NCI-H1105 treated with DMSO at 0.1 percent for 48 hours (cell line): Measurements from ENCODE around the gene CDK18.

Experiments
- DNase-seq: peaks from one replicate; lab custom pipeline; 2025; lab: John Stamatoyannopoulos, UW

The CDK18 gene

DNA sequence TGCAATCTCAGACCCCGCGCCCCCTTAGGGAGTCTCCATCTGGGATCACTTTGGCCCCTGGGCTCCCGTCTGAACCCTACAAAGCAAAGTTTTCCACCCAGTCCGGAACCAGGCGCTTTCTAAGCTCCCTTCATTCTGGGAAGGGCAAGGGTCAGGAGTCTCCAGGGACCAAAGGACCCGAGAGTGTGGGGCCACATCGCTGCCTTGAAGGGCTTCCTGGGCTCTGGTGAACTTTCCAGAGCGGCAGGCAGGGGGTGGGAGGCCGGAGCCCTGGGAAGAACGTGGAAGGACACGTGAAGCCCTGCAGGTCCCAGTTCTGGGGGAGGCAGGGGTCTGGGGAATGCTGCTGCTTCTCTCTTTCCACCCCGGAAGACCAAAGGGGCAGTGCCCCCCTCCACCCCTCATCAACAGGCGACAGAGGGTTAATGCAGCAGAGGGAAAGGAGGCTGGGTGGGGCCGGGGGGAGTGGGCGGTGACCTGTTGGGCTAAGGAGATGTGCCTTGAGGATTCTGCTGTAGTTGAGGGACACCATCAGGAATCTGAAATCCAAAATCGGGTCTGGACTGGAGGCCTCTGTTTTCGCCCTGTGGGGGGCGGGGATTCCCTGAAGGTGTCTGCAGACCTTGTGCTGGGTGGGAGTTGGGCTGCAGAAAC, 734 bp downstream of the CDK18 start:
- DNase-seq, result no peak

DNA sequence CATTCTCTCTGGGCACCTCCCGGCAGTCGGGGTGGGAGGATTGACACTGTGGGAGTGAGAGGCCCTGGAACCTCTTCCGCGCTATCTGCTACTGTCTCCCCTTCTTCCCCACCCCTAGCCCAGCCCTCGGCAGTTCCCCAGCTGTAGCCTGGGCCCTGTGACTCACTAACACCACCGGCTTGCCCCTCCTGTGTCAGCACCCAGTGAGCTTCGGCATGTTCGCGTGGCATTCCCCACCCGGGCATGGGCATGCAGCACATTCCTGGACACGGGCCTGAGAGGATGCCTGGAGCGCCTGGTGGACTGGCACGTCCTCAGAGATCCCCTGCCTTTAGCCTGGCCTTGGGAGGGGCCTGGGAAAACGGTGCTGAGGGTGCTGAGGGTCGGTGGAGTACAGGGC, 1.3 kb downstream of the CDK18 start:
- DNase-seq, result no peak

DNA sequence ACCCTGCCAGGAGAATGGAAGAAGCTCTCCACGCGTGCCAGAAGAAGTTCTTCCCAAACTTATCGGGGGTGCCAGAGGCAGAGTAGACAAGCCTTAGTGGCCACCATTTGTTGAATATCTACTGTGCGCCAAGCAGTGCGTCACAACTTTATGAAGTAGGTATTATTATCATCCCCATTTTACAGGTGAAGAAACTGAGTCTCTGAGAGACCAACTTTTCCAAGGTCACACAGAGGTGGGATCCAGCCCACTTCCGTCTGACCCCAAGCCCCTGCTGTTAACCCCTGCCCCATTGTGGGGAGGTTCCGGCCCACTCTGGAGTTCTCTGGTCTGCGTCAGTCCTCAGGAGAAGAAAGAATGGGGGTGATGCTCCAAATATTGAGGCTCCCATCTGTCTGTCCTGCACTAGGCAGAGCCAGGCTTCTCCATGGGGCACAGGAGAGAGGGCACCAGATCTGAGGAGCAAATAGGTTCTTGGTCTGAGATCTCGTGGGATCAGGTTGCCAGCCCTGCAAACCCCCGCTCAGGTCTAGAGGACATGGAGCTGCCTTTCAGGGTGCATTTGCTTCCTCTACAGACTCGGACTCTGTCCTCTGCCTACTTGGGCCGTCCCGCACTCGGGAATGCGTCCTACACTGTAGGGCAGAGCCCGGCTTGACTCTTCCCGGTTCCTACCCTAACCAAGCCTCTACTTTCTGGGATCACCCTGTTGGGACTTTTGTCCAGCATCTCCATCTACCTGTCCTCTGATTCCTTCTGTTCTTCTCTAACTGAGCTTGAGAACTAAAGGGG, 2.1 kb downstream of the CDK18 start:
- no peak for DNase-seq

DNA sequence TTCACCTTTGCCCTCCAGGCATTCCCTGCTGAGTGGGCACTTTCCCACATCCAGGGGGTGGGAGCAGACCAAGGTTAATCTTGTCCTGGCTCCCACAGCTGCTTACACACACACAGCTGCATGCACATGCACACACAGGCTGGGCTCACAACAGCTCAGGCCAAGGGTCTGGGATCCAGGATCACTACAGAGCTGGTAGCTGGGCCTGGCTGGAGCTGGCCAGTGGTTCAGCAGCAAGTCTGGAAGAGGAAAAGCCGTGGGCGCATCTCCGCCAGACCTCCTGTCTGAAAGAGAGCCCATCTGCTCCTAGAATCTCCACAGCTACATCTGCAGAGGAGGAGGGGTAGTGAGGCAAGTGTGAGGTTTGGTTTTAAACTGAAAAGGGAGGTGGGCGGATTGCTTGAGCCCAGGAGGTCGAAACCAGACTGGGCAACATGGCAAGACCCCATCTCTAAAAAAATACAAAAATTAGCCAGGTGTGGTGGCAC, 3.8 kb downstream of the CDK18 start:
- DNase-seq, result no peak

DNA sequence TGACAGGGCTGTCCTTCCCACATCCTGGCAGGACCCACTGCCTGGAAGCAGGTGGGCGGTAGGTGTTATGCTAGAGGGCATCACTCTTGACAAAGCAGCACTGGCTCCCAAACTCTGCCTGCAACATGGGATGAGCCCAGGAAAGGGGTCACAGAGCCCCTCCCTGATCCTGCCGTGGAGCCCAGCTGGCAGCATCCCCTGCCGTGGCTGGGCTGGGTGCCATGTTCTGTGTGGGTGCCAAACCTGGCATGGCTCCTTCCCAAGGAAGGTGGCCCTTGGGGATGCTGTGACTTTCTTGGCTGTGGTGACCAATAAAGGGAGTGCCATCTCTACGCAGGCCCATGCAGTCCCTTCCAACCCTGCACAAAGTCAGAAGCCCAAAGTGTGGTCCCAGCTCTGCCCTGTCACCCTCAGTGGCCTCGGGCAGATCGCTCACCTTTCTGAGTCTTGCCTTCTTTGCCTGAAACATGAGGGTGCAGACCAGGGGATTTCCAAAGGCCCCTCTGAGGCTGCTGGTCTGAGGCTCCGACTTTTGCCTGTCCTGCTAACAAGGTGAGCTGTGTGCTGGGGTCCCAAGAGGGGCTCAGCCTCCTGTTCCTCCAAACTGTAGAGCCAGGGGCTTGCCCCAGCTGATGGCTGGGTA, 6.0 kb downstream of the CDK18 start:
- no peak for DNase-seq

DNA sequence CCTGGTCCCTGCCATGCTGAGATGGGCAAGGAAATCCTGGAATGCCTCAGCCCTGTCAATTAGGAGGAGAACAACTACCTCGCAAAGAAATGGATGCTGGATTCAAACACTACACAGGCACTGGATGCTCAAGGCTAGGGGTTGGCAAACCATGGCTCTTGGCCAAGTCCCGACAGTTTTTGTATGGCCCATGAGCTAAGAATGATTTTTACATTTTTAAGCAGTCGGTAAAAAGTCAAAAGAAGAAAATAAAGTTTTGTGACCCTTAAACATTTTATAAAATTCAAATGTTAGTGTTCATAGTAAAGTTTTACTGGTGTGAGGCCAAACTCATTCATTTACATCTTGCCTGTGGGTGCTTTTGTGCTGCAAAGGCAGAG, 6.5 kb downstream of the CDK18 start:
- no peak for DNase-seq

DNA sequence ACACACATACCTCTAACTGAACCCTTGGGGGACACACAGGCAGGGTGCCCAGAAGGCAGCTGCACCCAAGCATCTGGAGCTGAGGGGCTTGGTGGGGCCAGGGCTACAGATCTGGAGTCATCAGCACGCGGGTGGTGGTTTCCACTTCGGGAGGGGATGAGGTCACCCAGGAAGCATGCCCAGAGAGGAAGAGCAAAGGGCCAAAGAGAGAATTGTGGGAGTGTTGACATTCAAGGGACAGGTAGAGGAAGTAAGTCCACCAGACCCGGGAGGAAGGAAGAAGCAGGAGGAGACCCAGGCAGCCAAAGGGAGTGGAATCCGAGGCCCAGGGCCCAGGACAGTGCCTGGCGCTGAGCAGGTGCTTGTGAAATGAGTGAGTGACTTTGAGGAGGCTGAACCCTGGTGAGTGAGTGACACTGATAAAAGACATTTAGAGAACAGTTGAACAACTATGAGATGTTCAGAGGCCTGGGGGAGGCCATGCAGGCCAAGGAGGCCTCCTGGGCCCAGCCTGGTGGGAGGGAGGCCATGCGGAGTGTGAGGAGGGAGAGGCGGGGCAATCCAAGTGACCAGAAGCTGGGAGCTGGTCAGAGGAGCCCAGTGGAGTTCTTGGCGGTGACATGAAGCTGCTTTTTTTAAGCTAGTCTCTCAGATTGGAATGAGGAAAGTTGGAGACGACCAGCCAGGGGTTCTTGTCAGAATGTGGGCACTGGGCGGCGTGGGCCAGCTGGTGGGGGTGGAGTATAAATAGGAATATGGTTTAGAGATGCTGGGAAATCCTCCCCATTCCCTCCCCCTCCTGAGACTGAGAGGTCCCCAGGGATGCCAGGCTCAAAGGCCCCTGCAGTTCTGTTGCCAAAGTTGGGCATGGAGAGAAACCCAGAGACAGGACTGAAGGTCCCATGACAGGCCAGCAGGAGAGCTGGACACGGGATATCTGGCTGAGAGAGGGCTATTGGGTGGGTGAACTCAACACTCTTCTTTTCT, 7.9 kb downstream of the CDK18 start:
- DNase-seq, result no peak

DNA sequence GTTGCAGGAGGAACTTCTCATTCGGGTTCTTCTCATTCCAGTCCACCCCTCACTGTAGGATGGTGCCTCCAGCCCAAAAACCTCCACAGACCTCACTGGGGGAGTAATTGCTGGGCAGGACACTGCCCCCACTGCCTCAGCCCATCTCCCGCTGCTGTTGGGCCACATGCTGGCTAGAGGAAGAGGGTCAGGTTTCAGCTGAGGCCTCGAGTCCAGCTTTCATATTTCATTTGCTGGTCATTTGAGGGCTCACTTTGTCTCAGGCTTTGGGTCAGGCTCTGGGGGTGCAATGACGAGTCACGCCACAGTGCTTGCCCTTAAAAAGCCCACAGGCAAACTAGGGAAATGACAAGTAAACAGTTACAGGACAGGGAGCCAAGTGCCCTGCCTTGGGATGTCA, 9.3 kb downstream of the CDK18 start:
- DNase-seq, result no peak

DNA sequence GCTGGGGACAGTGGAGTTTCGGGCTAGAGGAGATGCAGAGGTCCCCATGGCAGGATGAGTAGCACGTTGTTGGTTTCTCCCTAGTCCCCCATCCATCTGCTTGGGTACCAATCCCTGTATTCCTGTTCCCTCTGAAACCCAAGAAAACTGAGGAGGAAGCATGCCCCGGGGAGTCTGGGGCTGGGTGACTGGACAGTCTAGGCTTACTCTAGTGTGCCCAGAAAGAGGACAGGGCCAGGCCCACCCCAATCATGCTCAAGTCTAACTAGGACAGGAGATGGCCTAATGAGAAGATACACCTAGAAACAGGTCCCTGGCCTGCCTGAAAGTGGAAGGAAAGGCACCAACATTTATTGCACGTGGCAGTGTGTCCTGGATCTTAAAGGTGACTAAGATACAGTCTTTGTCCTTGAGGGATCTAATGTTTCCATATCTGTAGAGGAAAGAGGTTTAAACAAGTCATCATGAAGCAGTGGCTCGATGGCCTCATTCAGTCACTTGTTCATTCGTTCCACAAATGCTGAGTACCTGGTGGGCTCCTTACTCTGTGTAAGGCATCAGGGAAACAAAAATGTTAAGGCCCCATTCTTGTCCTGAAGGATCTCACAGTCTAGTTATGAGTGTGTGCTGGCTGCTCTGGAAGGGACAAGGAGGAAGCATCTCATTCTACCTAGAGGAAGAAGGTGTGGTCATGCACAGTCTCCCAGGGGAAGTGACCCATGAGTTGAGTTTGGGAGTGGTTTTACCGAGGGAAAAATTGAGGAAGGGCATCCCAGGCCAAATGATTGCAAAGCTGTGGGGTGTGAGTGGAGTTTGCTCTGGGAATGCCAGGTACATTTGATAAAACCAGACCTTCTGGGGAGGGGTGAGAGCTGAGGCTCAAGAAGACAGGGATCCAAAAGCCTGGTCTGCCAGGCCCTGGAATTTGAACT, 10.0 kb downstream of the CDK18 start:
- no peak for DNase-seq

DNA sequence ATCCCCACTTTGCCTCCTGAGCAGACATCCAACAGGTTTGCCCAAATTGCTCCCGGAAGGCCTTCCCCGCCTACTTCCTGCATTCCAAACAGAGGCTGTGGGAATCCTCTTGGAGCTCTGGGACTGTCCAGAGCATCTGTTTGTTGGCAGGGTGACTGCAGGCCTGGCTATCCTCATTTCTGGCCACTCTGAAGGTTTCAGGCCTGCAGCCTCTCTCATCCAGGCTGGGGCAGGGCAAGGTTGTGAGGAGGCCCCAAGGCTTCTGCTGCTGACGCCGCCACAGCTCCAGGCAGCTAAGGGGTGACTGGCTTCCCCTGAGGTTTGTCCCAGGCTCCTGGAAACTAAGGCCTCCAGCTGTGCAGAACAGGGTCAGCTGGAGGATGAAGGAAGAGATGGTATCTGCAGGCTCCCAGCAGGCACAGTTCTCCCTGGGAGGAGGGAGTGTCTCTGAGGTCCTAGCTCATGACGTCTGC, 11.3 kb downstream of the CDK18 start:
- DNase-seq, result no peak

DNA sequence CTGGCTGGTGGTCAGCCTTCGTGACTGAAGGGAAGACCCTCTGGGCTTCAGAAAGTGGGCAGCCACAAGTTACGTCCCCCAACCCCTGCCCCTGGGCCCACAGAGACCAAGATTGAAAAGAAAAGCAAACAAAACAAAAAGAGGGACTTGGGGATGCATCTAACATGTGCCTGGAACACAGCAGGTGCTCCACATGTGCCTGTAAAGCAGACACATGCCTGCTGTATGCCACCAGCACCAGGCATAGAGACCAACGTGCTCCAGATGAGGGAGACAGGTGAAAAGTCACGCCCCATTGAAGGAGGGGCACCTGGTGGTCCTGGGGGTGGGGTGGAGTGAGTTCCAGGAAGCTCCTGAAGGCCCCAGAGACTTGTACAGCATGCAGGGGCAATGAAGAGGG, 11.9 kb downstream of the CDK18 start:
- DNase-seq, result no peak

DNA sequence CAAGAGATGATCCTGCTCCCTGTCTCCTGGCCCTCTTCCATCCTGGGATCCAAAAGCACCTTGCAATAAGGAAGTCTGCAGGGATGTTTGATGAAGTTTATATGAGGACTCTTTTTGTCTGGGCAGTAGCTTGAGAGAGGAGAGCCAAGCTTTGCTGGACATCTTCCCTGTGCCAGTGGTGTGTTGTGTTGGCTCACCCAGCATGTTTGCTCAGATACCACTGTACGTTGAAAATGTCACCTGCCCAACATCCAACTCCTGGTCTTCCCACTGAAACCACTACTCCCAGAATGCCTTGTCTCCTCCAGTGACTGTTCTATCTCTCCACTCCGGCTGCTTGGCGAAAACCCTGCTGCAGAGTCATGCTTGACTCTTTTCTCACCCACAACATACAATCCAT, 12.8 kb downstream of the CDK18 start:
- no peak for DNase-seq

DNA sequence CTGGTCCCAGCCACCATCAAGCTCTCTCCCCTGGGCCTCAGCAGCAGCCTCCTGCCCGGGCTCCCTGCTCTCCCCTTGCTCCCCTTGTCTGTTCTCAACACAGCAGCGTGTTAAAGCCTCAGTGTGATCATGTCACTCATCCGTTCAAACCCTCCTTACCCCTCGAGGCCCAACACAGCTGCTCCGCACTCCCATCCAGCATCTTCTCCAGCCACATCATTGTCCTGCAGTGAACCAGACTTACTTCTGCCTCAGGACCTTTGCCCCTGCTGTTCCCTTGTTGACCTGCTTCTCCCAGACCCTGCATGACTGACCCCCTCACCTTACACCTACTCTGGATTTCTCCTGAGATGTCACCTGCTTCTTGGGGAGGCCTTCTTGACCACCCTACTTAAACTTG, 13.3 kb downstream of the CDK18 start:
- DNase-seq, result no peak

DNA sequence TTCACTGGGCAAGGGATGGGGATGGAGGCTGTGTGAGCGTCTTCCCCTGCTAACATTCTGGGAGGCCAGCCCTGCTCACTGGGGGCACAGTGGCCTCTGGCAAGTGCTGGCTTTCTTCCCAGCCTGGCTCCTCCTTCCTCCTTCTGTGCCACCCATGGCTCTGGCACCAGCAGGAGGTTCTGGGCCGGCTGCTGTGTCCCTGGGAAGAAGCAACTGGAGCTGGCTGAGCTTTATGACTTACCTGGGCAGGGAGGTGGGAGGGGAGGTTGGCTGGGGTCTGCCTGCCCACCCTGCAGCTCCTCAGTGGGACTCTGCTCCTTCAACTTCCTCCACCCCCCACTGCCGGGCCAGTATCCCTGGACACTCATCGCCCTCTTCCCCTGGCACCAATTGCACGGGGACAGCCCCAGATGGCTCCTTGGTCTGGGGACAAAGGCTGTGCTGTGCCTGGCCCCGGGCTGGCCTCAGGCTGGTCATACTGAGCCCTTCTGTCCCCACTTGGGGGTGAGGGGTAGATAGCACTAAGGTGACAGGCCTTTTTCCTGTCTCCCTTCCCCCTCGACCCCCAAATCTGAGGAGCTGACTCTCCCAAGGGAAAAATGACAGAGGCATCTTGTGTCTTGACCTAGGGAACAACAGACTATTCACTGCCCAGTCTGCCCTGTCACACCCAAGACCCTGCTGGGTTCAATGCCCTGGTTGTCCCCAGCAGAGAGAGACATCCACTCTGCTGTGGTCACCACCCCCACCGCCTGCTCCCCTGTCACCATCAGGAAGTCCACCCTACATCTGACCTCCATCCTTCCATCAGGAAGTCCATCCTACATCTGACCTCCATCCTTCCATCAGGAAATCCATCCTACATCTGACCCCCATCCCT, 14.4 kb downstream of the CDK18 start:
- DNase-seq, result no peak

DNA sequence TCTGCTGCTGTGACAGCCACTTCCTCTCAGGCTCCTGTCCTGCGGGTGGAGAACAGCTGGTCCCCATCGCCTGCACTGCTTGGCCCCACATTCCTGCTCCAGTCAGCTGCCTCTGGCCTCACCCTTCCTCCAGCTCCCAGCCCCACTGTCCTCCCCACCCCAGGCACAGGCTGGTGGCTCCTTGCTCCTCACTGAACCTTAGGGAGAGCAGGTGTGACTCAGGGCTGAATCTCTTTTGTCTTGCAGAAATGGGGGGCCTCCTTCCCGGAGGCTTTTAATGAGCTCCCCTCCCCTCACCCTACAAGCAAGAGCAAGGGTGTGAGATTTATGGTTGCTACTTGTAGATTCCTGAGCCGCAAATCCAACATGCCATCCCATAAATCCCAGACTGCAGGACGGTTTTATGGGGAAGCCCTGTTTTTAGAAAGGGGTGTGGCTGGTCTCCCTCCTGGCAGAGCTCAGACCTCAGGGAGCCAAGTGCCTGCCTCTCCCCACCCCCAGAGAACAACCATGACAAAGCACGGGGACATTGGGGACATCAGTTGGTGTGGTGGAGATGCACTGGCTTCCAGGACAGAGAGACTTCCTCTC, 15.2 kb downstream of the CDK18 start:
- DNase-seq, result no peak

DNA sequence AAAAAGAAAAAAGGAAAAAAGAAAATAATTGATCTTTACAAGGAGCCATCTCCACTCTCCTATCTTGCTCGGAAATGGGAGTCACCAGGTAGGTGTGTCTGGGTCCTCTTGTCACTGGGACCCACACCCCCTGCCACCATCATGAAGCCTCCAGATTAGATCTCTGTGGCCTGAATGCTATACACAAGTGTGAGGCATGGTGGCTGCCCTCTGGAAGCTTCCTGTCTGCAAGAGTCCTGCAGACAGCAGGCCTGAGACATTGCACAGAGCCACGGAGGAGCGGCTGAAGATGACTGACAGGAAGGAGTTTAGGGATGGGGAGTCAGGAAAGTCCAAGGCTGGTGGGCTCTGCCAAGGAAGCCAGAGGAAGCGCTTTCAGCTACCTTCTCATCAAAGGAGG, 16.2 kb downstream of the CDK18 start:
- no peak for DNase-seq

DNA sequence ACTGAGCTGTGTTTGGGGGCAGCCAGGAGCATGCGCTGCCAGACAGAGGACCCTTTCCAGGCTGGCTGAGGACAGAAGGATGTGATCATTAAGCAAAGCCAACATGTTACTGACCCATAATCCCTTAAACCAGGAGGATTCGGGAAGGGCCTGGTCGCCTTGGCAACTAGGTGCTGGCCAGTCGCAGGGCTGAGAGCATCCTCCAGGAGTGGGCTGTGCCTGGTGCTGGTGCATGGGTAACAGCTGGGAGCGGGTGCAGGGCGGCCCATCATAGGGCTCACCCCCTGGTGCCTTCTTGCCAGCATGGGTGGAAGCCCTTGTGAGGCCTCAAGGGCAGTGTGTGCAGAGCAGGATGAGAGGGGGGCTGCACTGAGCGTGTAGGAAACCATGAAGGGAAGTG, 17.2 kb downstream of the CDK18 start:
- DNase-seq, result no peak

DNA sequence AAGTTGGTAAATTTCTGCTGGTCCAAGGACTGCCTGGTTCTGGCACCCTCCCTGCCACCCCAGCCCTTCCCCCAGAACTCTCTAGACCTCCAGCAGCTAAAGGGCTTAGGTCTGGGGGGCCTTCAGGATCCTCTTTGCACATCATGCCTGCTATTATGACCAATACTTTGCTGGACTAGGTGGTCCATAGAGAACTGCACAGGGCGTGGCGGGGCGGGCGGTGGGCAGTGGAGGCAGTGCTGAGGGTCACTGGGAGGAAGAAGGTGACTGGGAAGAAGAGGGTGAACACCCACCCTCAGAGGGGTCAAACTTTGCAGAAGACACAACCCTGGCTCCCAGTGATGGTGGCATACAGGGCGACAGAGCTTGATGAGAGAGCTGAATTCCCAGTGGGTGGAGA, 18.2 kb downstream of the CDK18 start:
- DNase-seq, result no peak

DNA sequence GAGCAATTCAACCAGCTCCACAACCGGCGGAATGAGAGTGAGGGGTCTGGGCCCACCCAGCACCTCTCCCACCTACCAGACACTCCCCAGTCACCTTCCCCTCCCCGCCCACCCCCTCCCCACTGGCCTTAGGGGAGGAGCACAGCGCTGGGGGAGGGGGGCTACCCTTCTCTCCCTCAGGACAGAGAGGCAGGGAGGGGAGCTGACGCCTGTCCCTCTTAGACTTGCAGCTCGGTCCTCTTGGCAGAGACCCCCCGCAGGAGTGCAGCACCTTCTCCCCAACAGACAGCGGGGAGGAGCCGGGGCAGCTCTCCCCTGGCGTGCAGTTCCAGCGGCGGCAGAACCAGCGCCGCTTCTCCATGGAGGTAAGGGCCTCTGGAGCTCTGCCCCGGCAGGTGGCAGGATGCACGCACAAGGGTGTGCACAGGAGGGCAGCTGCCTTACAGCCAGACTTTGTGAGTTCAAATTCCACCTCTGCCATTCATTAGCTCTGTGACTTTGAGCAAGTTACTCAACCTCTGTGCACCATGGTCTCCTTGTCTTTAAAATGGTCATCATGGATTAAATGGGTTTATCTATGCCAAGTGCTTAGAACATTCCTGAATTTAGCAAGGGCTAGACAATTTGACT, 18.9 kb downstream of the CDK18 start:
- DNase-seq, result no peak
